Measurements from ENCODE around the gene CALN1.

Gene CALN1

GRCh38 chr7:72405871-72406270 lies 6.3 kb downstream of the CALN1 start:
- Histone ChIP-seq H2AFZ (ENCODE audit: low read length) (no peak overlapping the region), H3F3A (ENCODE audit: insufficient read depth, low read length) (no peaks in the 10 kb centered on the region), H3K27me3 (replicated peaks; ENCODE audit: insufficient read depth, low read length) (no peaks in the 10 kb centered on the region), H3K9ac (ENCODE audit: low read length) (no peak overlapping the region), H3K9me3 (replicated peaks; ENCODE audit: insufficient read depth, low read length) (no peaks in the 10 kb centered on the region), H3K4me1 (ENCODE audit: low read length) (no peaks in the 10 kb centered on the region), H3K79me2 (ENCODE audit: low read length) (no peaks in the 10 kb centered on the region), H3K4me3 (ENCODE audit: low read length) (no peak overlapping the region), H4K20me1 (ENCODE audit: insufficient read depth, low read length) (no peaks in the 10 kb centered on the region), H3K27ac (ENCODE audit: low read length) (no peak overlapping the region), H3K9me2 (replicated peaks; ENCODE audit: insufficient read depth, low read length) (no peaks in the 10 kb centered on the region), H3K36me3 (replicated peaks; ENCODE audit: insufficient read depth, low read length) (no peaks in the 10 kb centered on the region), H3K4me2 (ENCODE audit: low read depth, low read length) (no peak overlapping the region)
- DNase-seq = no peak
- no peak for TF ChIP-seq EZH2 (optimal IDR thresholded peaks at IDR 0.05; ENCODE audit: low read depth, low read length)
- TF ChIP-seq, protein P1, sequence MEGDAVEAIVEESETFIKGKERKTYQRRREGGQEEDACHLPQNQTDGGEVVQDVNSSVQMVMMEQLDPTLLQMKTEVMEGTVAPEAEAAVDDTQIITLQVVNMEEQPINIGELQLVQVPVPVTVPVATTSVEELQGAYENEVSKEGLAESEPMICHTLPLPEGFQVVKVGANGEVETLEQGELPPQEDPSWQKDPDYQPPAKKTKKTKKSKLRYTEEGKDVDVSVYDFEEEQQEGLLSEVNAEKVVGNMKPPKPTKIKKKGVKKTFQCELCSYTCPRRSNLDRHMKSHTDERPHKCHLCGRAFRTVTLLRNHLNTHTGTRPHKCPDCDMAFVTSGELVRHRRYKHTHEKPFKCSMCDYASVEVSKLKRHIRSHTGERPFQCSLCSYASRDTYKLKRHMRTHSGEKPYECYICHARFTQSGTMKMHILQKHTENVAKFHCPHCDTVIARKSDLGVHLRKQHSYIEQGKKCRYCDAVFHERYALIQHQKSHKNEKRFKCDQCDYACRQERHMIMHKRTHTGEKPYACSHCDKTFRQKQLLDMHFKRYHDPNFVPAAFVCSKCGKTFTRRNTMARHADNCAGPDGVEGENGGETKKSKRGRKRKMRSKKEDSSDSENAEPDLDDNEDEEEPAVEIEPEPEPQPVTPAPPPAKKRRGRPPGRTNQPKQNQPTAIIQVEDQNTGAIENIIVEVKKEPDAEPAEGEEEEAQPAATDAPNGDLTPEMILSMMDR (IDR thresholded peaks at IDR 0.05; ENCODE audit: low read length) = no peak
- TF ChIP-seq EZH2phosphoT487 (IDR thresholded peaks at IDR 0.05; ENCODE audit: low read length) = no peak

DNA sequence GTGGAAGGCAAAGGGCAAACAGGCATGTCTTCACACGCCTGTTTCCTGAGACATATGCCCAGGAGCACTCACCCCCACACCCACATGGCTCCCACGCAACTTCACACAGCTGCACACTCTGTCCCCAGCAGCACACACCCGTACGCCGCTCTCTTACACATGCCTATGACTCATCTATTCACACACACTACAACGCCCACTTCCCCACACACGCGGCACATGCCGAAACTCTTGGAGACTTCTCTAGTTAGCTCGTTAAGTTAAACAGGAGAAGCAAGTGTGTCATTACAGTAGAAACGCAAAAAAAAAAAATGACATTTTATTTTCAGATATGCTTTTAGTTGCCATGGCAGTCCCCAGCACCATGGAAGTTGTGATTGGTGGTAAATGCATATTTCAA lies 6.7 kb downstream of the CALN1 start:
- Histone ChIP-seq H3K9ac (ENCODE audit: low read length) (no peak overlapping the region), H3K79me2 (ENCODE audit: low read length) (no peaks in the 10 kb centered on the region), H3K4me1 (ENCODE audit: low read length) (no peaks in the 10 kb centered on the region), H3K27me3 (replicated peaks; ENCODE audit: insufficient read depth, low read length) (no peaks in the 10 kb centered on the region), H2AFZ (ENCODE audit: low read length) (no peak overlapping the region), H3K4me2 (ENCODE audit: low read depth, low read length) (no peak overlapping the region), H3F3A (ENCODE audit: insufficient read depth, low read length) (no peaks in the 10 kb centered on the region), H3K9me2 (replicated peaks; ENCODE audit: insufficient read depth, low read length) (no peaks in the 10 kb centered on the region), H3K36me3 (replicated peaks; ENCODE audit: insufficient read depth, low read length) (no peaks in the 10 kb centered on the region), H3K9me3 (replicated peaks; ENCODE audit: insufficient read depth, low read length) (no peaks in the 10 kb centered on the region), H3K27ac (ENCODE audit: low read length) (no peak overlapping the region), H3K4me3 (ENCODE audit: low read length) (no peak overlapping the region), H4K20me1 (ENCODE audit: insufficient read depth, low read length) (no peaks in the 10 kb centered on the region)
- DNase-seq = no peak
- TF ChIP-seq, protein P1 (IDR thresholded peaks at IDR 0.05; ENCODE audit: low read length) = no peak
- TF ChIP-seq EZH2phosphoT487 (IDR thresholded peaks at IDR 0.05; ENCODE audit: low read length) = no peak
- TF ChIP-seq EZH2 (optimal IDR thresholded peaks at IDR 0.05; ENCODE audit: low read depth, low read length) = no peak

DNA sequence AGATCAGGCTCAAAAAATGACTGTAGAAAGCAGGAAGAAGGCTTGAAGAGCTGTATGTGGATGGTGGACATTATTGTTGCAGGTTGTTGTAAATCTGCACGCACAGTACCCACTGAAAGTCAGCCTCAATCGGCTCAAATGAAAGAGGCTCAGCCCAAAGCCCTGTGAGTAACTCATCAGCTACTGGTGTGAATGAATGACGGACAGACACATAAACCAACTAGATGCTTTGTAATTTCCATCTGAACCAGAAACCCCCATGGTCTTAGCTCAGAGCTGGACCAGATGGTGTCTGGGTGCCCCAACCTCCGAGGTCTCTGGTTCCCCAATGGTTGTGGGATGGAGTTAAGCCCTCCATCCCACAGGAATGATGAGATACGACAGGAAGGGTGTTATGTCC lies 7.4 kb downstream of the CALN1 start:
- Histone ChIP-seq H3K27ac (ENCODE audit: low read length) (no peak overlapping the region), H3K36me3 (replicated peaks; ENCODE audit: insufficient read depth, low read length) (no peaks in the 10 kb centered on the region), H2AFZ (ENCODE audit: low read length) (no peak overlapping the region), H3K4me2 (ENCODE audit: low read depth, low read length) (no peak overlapping the region), H3K79me2 (ENCODE audit: low read length) (no peaks in the 10 kb centered on the region), H4K20me1 (ENCODE audit: insufficient read depth, low read length) (no peaks in the 10 kb centered on the region), H3K4me1 (ENCODE audit: low read length) (no peaks in the 10 kb centered on the region), H3K4me3 (ENCODE audit: low read length) (no peak overlapping the region), H3K9me3 (replicated peaks; ENCODE audit: insufficient read depth, low read length) (no peaks in the 10 kb centered on the region), H3K27me3 (replicated peaks; ENCODE audit: insufficient read depth, low read length) (no peaks in the 10 kb centered on the region), H3K9me2 (replicated peaks; ENCODE audit: insufficient read depth, low read length) (no peaks in the 10 kb centered on the region), H3K9ac (ENCODE audit: low read length) (no peak overlapping the region), H3F3A (ENCODE audit: insufficient read depth, low read length) (no peaks in the 10 kb centered on the region)
- DNase-seq = no peak
- TF ChIP-seq EZH2 (optimal IDR thresholded peaks at IDR 0.05; ENCODE audit: low read depth, low read length) (no peak), EZH2phosphoT487 (IDR thresholded peaks at IDR 0.05; ENCODE audit: low read length) (no peak)
- TF ChIP-seq, protein P1 (IDR thresholded peaks at IDR 0.05; ENCODE audit: low read length) = no peak
